Measurements from ENCODE around the gene CHST11.

CHST11 gene

DNA sequence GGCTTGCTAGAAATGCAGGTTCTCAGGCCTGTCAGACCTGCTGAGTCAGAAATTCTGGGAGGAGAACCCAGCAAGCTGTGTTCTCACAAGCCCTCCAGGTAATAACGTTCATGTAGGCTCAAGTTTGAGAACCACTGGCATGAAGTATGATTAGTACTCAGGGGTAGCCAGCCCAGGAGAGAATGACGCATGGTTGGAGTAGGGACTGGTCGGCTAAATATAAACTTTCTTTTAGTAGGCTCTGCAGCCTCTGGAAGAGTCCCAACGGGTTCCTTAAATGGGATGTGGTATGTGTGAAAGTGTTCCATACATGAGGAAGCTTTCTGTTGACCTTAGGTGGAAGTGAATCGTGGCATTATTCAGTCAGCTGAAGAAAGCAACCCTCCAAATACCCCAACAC lies 292.0 kb downstream of the CHST11 start:
- DNase-seq = no peak

DNA sequence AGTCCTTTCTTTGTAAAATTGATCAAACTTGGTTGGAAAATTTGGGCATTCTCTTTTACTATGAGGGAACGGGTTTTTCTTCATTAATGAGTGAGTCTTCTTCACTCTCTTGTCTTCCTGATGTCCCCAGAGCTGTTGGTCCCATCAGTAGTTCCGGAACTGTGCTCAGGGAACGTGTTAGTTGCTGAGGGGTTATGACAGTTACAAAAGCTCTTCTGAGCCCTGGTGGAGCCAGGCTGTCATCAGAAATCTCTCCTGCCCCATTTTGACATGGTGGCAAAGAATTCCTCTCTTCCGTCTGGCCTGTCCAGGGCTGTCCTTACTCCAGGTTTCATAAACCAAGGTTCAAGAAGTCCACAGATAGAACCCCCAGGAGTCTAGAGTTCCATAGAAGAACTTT lies 292.8 kb downstream of the CHST11 start:
- DNase-seq = no peak

- no peak for DNase-seq
These were observed 293.3 kb downstream of the CHST11 start for GRCh38 chr12:104750061-104750460.

GRCh38 chr12:104751120-104751519 lies 294.4 kb downstream of the CHST11 start:
- no peak for DNase-seq

- no peak for DNase-seq
These were observed 294.8 kb downstream of the CHST11 start for GRCh38 chr12:104751594-104751993.

GRCh38 chr12:104752016-104752415 lies 295.3 kb downstream of the CHST11 start:
- no peak for DNase-seq

DNA sequence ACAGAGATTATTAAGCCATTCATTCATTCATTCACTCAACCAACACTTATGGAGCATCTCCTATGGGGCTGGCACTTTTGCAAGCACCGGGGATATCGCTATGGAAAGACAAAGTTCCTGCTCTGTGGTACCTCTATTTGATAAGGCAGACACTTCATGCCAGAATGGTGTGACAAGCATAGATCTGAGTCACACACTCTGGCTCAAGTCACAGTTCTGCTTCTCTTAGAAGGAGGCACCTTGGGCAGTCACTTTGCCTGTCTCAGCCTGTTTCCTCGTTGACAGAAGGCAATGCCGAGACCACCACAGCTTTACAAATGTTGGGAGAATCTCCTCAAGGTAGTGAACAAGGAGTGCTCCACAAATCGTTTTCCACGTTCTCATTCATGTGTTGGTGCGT lies 296.1 kb downstream of the CHST11 start:
- no peak for DNase-seq

DNA sequence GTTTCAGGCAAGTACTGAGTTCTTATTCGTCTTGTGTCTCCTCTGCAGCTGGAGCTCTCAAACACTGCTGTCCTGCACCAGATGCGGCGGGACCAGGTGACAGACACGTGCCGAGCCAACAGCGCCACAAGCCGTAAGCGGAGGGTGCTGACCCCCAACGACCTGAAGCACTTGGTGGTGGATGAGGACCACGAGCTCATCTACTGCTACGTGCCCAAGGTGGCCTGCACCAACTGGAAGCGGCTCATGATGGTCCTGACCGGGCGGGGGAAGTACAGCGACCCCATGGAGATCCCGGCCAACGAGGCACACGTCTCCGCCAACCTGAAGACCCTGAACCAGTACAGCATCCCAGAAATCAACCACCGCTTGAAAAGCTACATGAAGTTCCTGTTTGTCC lies 300.2 kb downstream of the CHST11 start:
- no peak for DNase-seq

- no peak for DNase-seq
These were observed 302.0 kb downstream of the CHST11 start for GRCh38 chr12:104758771-104759170.

GRCh38 chr12:104761091-104761490 lies 304.3 kb downstream of the CHST11 start:
- no peak for DNase-seq

DNA sequence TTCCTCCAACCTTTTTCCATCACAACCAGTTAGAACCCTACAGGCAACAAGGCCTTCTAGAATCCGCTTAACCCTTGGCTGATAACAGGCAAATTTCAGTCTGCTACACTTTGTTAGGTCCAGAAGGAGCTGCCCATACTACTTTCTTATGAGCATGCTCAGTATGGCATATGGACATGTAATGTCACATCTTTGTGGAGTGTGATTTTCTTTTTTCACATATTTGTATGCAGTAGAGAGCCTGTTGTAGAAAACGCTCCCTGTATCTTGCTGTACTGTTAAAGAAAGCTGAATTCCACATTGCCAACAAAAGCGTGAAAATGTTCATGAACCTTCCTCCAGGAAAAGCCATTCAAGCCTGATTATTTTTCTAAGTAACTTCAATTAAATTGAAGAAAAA lies 304.9 kb downstream of the CHST11 start:
- no peak for DNase-seq

GRCh38 chr12:104763168-104763805 lies 306.5 kb downstream of the CHST11 start:
- DNase-seq = no peak

DNA sequence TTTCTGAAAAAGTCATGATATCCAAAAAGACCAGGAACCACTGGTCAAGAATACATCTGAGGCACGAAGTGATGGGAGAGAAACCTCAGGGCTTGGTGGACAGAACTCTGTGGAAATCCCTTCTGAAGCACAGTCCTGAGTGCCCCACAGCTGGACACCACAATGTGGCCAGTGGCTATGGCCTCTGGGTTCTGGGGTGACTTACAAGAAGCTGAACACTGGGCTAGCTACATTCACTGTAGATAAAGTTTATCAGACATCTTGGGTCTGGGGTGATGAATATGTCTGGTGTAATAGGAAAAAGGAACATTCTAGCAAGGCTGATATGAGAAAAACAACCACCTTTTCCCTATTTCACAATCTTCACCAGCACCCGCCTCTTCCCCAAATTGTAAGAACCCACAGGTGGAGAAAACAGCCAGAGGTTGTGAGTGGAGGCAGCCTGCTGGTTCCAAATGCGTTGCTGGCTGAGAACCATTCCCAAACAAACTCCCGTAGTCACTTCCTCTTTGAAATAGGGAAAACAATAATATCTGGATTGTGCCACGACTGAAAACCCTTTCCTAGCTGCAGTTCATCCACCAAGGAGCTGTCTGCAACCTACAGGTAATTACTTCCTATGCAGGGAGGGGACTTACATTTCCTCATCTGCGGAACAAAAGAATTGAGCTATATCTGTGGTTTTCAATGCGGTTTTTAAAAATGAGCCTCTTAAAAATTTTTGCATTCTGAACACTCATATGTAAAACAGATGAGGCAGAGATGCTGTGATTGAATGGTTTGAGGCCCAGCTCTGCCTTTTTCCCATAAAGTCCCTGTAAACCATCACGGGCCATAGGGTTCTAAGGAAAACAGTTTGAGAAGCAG lies 307.7 kb downstream of the CHST11 start:
- no peak for DNase-seq

- no peak for DNase-seq
These were observed 310.5 kb downstream of the CHST11 start for GRCh38 chr12:104767261-104767660.

DNA sequence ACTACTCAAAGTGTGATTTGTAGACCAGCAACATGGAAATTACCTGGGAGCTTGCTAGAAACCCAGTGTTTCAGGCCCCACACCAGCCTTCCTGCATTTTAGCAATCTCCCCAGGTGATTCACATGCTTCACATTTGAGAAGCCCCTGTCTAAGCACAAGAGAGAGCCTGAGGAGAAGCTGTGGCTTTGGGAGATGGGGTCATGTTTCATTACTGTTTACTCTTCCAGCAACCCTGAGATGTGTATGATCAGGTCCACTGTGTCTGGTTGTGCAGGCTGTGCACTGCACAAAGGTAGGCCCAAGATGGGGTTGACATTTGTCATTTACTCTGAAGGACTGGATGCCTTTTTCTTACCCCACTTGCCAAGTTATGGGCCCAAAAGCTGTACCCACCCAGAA lies 311.3 kb downstream of the CHST11 start:
- DNase-seq = no peak

DNA sequence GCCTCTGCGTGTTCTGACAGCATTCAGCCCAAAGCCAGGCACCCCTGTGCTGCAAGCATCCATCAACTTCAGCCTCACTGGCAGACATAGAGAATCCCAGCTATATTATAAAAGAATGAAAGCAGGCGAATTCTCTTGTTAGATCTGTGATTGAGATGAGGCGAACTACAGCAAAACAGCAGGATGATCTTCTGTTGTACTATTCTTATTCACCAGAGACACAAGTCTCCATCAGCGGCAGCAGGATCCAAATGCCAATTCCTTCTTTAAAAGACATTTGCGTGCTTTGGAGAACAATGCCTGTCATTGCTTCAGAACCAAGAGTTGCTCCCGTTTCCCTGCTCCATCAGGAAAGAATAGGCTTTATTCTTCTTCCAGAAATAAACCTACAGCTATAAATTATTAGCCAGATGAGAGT lies 312.4 kb downstream of the CHST11 start:
- no peak for DNase-seq

DNA sequence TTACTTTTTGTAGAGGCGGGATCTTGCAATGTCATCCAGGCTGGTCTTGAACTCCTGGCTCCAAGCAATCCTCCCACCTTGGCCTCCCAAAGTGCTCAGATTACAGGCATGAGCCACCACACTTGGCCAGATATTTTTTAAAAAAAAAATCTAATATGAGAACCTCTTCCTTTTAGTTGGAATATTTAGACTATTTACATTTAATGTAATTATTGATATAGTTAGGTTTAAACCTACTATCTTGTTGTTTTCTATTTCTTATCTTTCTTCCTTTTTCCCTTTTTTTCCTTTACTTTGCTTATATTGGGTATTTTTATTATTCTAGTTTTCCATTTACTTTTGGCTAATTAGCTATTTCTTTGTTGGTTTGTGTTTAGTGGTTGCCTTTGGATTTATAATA lies 315.6 kb downstream of the CHST11 start:
- no peak for DNase-seq

DNA sequence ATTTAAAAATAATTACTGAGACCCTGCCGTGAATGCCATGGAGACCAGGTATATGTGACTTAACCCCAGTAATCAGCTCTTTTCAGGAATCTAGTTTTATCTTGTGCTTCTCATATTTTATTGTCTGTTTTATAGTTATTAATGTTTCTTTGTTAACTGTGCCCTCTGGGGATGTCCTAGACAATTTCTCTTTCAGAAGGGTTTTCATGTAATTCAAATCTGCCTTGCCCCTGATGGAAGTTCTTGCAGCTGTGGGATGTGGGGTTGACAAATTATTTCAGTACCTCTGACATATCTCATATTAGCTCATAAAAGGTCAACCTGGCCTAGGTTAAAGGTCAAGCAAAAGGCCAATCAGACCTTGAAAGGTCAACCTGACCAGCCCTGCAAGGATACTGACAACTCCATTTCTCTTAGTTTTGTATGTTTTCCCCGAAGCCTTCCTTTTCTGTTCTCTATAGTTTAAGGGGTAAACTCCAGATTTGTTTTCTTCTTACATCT lies 319.0 kb downstream of the CHST11 start:
- DNase-seq = no peak

DNA sequence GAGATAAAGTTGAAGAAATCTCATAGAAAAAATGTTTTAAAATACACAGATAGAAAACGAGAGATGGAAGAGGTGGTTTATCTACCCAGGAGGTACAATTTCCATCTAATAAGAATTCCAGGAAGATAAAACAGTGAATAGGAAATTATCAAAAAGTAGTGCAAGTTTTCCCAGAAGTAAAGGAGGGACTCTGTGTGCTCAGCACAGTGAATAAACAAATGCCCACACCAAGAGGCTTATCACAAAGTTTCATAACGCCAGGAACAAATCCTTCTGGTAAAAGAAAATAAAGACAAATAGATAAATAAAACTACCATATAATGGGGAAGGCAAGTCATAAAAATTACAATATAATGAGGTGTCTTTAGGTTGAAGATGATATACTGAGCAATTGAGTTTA lies 322.4 kb downstream of the CHST11 start:
- no peak for DNase-seq

- no peak for DNase-seq
These were observed 325.5 kb downstream of the CHST11 start for GRCh38 chr12:104782296-104782695.

GRCh38 chr12:104784592-104784991 lies 327.8 kb downstream of the CHST11 start:
- DNase-seq = no peak

GRCh38 chr12:104785886-104786285 lies 329.1 kb downstream of the CHST11 start:
- DNase-seq = no peak

DNA sequence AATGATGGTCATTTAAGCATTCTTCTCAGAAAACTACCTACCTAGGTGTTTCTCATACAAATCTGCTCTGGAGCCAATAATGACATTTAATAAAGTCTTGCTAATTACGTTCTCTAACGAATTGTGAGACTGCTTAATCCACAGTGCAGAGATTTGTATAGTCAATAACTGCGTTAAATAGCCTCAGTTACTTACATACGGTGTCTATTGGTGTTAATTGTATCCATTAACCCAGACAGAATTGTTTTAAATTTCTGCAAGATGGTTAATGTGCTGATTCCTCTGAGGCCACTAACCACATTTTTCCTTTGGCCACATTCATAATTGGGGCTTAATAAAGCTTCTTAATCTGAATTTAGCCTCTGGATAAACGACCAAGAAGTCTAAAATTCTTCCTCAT lies 329.6 kb downstream of the CHST11 start:
- no peak for DNase-seq

- DNase-seq = no peak
These were observed 332.1 kb downstream of the CHST11 start for GRCh38 chr12:104788840-104789271.
